Measurements from ENCODE around the gene GPNMB. TPM values are rescaled to one million over a fixed set of nuclear protein-coding genes. Genes with fewer than 3 reads are reported as not detected.
"Not testable (repeated sequence)": the region's sequence is repeated elsewhere in the genome, so short reads cannot be mapped to it uniquely, and the experiment has no call there.

GPNMB gene
- total RNA-seq: 1.5 TPM

DNA sequence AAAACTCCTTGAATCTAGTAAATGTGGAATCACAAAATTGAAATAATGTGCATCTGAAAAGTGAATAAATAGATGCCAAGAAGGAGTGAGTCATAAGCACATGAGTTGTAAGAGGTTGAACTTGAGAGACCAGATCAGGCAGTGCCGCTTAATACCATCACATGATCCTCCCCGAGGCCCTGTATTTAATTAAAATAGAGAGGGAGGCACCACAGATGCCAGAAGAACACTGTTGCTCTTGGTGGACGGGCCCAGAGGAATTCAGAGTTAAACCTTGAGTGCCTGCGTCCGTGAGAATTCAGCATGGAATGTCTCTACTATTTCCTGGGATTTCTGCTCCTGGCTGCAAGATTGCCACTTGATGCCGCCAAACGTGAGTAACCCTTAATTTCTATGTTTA is at the start of gene GPNMB:
TSS of gene GPNMB (plus strand) at position 221 of the 400 bp plus-strand sequence. CDS start at position 304, 83 bp downstream.
- peaks cover 15% of the 10 kb centered on the region for H3K27me3 ChIP-seq (ENCODE audit: insufficient read depth, low read length)
- peak within 1 kb of the TSS; percentile 38 for H3K4me3 ChIP-seq (ENCODE audit: low read length)
- H3K9me3 ChIP-seq (ENCODE audit: low read depth, low read length): no peaks in the 10 kb centered on the region
- H3K4me1 ChIP-seq (ENCODE audit: insufficient read depth, low read length): peaks cover 19% of the 10 kb centered on the region

- H3K4me1 ChIP-seq (ENCODE audit: insufficient read depth, low read length); H3K9me3 ChIP-seq (ENCODE audit: low read depth, low read length); H3K4me3 ChIP-seq (ENCODE audit: low read length); H3K27me3 ChIP-seq (ENCODE audit: insufficient read depth, low read length): not testable (repeated sequence)
Measured at GRCh38 chr7:23197745-23198144, 48.8 kb upstream of the GPNMB start.

GRCh38 chr7:23200331-23200730 is 46.2 kb upstream of the GPNMB start:
- no peaks in the 10 kb centered on the region for H3K27me3 ChIP-seq (ENCODE audit: insufficient read depth, low read length)
- no peaks in the 10 kb centered on the region for H3K9me3 ChIP-seq (ENCODE audit: low read depth, low read length)
- no peak overlapping the region for H3K4me3 ChIP-seq (ENCODE audit: low read length)
- no peaks in the 10 kb centered on the region for H3K4me1 ChIP-seq (ENCODE audit: insufficient read depth, low read length)

- H3K9me3 ChIP-seq (ENCODE audit: low read depth, low read length): no peaks in the 10 kb centered on the region
- no peaks in the 10 kb centered on the region for H3K27me3 ChIP-seq (ENCODE audit: insufficient read depth, low read length)
- peaks cover 28% of the 10 kb centered on the region for H3K4me1 ChIP-seq (ENCODE audit: insufficient read depth, low read length)
- H3K4me3 ChIP-seq (ENCODE audit: low read length): no peak overlapping the region
Measured at GRCh38 chr7:23204241-23204640, 42.3 kb upstream of the GPNMB start.

GRCh38 chr7:23205577-23205908 is 41.0 kb upstream of the GPNMB start:
- no peaks in the 10 kb centered on the region for H3K9me3 ChIP-seq (ENCODE audit: low read depth, low read length)
- H3K4me3 ChIP-seq (ENCODE audit: low read length): peak overlapping the region; percentile 10
- no peaks in the 10 kb centered on the region for H3K27me3 ChIP-seq (ENCODE audit: insufficient read depth, low read length)
- peaks cover 41% of the 10 kb centered on the region for H3K4me1 ChIP-seq (ENCODE audit: insufficient read depth, low read length)

DNA sequence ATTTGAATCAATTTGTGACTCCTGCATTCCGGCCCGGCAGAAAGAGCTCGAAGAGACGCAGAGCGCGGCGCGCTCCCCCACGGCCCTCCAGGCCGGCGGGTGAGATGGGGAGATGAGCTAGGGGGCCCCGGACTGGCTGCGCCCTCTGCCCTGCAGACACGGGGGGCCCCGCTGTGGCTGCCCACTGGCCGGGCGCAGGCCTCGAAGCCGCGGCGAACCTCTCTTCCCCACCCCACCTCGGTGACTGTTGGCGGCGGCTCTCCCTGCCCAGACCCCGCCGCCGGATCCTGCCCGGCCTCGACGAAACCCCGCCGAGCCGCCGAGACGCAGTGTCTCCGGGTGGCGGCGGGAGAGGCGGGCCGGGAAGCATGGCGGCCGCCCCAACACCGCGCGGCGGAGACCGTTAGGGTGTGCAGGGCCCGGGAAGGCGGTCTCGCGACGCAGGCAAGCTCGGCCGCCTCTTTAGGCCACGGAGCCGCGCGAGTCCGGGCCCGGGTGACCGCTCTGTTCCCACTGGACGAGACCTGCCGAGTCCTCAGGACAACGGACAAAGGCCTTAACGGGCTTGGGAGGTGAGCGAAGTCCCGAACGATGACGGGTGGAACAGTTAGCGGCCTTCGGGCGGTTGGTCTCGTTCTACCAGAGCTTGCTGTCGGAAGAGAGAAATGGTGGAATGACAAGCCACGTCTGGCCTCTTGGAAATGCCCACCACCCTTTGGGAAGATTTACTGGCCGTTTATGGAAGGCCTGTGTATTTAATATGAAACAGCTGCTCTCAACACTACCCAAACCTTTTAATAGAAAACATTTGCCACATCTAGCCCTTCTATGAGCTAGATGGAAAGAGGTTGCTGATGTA is 40.4 kb upstream of the GPNMB start:
- peak overlapping the region; percentile 10 for H3K4me3 ChIP-seq (ENCODE audit: low read length)
- peaks cover 46% of the 10 kb centered on the region for H3K4me1 ChIP-seq (ENCODE audit: insufficient read depth, low read length)
- H3K27me3 ChIP-seq (ENCODE audit: insufficient read depth, low read length): no peaks in the 10 kb centered on the region
- H3K9me3 ChIP-seq (ENCODE audit: low read depth, low read length): no peaks in the 10 kb centered on the region

DNA sequence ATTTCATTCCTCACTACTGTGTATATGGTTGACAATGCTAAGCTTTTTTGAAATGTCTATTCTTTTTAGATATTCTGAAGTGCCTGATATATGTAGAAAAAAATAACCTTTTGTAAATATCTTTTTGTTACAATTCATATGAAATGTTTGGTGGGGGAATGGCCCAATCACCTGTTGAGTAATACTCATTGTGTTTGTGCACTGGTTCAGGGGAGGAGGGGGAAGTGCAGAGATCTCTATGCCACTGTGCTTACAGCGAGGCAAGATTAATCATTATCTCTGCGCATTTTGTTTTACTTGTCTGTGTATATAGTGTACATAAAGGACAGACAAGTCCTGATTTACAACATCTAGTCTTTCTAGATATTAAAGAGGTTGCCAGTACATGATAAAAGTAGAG is 39.6 kb upstream of the GPNMB start:
- Histone ChIP-seq H3K27me3 (ENCODE audit: insufficient read depth, low read length) (no peaks in the 10 kb centered on the region), H3K9me3 (ENCODE audit: low read depth, low read length) (no peaks in the 10 kb centered on the region), H3K4me3 (ENCODE audit: low read length) (no peak overlapping the region), H3K4me1 (ENCODE audit: insufficient read depth, low read length) (peaks cover 46% of the 10 kb centered on the region)

- H3K9me3 ChIP-seq (ENCODE audit: low read depth, low read length): no peaks in the 10 kb centered on the region
- peaks cover 46% of the 10 kb centered on the region for H3K4me1 ChIP-seq (ENCODE audit: insufficient read depth, low read length)
- no peak overlapping the region for H3K4me3 ChIP-seq (ENCODE audit: low read length)
- H3K27me3 ChIP-seq (ENCODE audit: insufficient read depth, low read length): no peaks in the 10 kb centered on the region
Measured at GRCh38 chr7:23207884-23208283, 38.7 kb upstream of the GPNMB start.

- peaks cover 46% of the 10 kb centered on the region for H3K4me1 ChIP-seq (ENCODE audit: insufficient read depth, low read length)
- no peaks in the 10 kb centered on the region for H3K9me3 ChIP-seq (ENCODE audit: low read depth, low read length)
- H3K27me3 ChIP-seq (ENCODE audit: insufficient read depth, low read length): no peaks in the 10 kb centered on the region
- no peak overlapping the region for H3K4me3 ChIP-seq (ENCODE audit: low read length)
Measured at GRCh38 chr7:23208316-23208715, 38.3 kb upstream of the GPNMB start.

DNA sequence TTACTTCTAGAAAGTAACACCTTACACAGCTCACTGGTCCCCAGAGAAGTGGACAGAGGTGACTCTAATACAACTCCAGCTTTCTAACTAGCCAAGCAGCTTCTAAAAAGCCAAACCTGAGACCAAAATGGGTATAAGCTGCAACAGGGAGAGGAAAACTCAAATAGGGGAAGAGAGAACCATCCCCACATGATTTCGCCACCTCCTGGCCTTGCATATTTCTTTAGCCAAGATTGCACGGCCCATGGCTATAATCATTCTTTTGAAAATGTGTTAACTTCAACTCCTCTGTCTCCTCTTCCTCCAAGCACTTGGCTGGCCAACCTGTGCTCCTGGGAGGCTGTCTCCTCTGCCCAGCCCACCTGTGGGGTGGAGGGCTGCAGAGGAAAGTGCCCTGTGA is 36.1 kb upstream of the GPNMB start:
- Histone ChIP-seq H3K4me3 (ENCODE audit: low read length) (no peak overlapping the region), H3K4me1 (ENCODE audit: insufficient read depth, low read length) (peaks cover 46% of the 10 kb centered on the region), H3K9me3 (ENCODE audit: low read depth, low read length) (no peaks in the 10 kb centered on the region), H3K27me3 (ENCODE audit: insufficient read depth, low read length) (no peaks in the 10 kb centered on the region)

- Histone ChIP-seq H3K4me3 (ENCODE audit: low read length) (no peak overlapping the region), H3K9me3 (ENCODE audit: low read depth, low read length) (no peaks in the 10 kb centered on the region), H3K27me3 (ENCODE audit: insufficient read depth, low read length) (no peaks in the 10 kb centered on the region), H3K4me1 (ENCODE audit: insufficient read depth, low read length) (peaks cover 51% of the 10 kb centered on the region)
Measured at GRCh38 chr7:23211589-23211988, 35.0 kb upstream of the GPNMB start.

- H3K9me3 ChIP-seq (ENCODE audit: low read depth, low read length): no peaks in the 10 kb centered on the region
- H3K4me3 ChIP-seq (ENCODE audit: low read length): no peak overlapping the region
- H3K4me1 ChIP-seq (ENCODE audit: insufficient read depth, low read length): peaks cover 45% of the 10 kb centered on the region
Measured at GRCh38 chr7:23212395-23212794, 34.2 kb upstream of the GPNMB start.

DNA sequence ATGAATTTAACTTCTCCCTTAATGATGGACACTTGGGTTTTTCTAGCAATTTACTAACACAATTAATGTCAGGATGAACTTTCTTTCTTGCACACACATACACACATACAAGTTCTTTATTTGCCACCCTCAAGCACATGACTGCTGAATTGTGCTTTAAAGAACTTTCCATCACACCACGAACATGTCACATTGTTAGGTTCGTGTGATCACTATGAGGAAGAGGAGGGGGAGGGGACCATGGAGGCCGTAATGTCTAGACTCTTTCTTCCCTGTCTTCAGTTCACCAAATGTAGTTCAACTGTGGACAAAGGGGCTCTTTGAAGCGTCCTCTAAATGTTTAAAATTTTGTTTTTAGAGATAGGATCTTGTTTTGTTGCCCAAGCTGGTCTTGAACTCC is 33.7 kb upstream of the GPNMB start:
- peaks cover 42% of the 10 kb centered on the region for H3K4me1 ChIP-seq (ENCODE audit: insufficient read depth, low read length)
- no peak overlapping the region for H3K4me3 ChIP-seq (ENCODE audit: low read length)

More at GRCh38 chr7:23212395-23212794, 34.2 kb upstream of the GPNMB start:
- H3K27me3 ChIP-seq (ENCODE audit: insufficient read depth, low read length): no peaks in the 10 kb centered on the region

DNA sequence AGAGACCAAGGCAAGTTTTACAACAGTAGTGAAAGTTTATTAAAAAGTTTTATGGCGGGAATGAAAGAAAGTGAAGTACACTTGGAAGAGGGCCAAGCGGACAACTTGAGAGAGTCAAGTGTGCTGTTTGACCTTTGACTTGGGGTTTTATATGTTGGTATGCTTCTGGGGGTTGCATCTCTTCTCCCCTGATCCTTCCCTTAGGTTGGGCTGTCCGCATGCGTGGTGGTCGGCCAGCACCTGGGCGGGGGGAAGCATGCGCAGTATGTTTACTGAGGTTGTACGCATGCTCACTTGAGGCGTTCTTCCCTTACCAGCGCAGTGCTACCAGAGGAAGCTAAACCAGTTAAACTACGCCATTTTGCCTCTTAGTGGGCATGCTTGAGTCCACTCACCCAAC is 32.8 kb upstream of the GPNMB start:
- Histone ChIP-seq H3K4me3 (ENCODE audit: low read length) (no peak overlapping the region), H3K9me3 (ENCODE audit: low read depth, low read length) (no peaks in the 10 kb centered on the region), H3K27me3 (ENCODE audit: insufficient read depth, low read length) (no peaks in the 10 kb centered on the region), H3K4me1 (ENCODE audit: insufficient read depth, low read length) (peaks cover 34% of the 10 kb centered on the region)

More for the DNA sequence above, 33.7 kb upstream of the GPNMB start:
- Histone ChIP-seq H3K27me3 (ENCODE audit: insufficient read depth, low read length) (no peaks in the 10 kb centered on the region), H3K9me3 (ENCODE audit: low read depth, low read length) (no peaks in the 10 kb centered on the region)

DNA sequence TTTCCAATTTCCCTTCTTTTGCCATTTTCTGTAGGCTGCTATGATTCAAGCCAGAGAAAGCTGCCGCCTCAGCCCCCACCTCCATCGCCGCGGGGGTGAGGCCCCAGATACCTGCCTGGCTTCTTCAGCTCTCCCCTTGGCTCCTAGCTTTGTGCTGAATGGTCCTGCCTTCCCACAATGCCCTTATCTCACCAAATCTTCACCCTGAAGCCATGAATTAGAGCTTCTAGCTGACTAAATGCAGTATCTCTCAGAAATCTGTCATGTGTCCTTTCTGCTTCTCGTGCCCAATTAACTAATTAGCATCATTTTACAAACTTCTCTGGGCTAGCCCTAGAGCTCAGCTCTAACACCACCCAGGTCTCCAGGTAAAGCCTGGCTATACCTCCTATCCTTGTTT is 32.2 kb upstream of the GPNMB start:
- no peaks in the 10 kb centered on the region for H3K27me3 ChIP-seq (ENCODE audit: insufficient read depth, low read length)
- no peaks in the 10 kb centered on the region for H3K9me3 ChIP-seq (ENCODE audit: low read depth, low read length)
- no peak overlapping the region for H3K4me3 ChIP-seq (ENCODE audit: low read length)
- H3K4me1 ChIP-seq (ENCODE audit: insufficient read depth, low read length): peaks cover 27% of the 10 kb centered on the region

GRCh38 chr7:23214938-23215337 is 31.6 kb upstream of the GPNMB start:
- Histone ChIP-seq H3K9me3 (ENCODE audit: low read depth, low read length) (no peaks in the 10 kb centered on the region), H3K4me3 (ENCODE audit: low read length) (no peak overlapping the region), H3K27me3 (ENCODE audit: insufficient read depth, low read length) (no peaks in the 10 kb centered on the region), H3K4me1 (ENCODE audit: insufficient read depth, low read length) (peaks cover 22% of the 10 kb centered on the region)
